ENCODE results near the gene SMCO2. TPM values are rescaled to one million over a fixed set of nuclear protein-coding genes. Genes with fewer than 3 reads are reported as not detected.

The SMCO2 gene
- total and polyA plus RNA-seq, 2 of the 8 experiments (the other 6 are each of a cell fraction or from before 2014, with no cell fraction given): 0.24 to 0.80 TPM

GRCh38 chr12:27542628-27543027 lies 96.1 kb downstream of the SMCO2 start:
- H2BK15ac ChIP-seq (ENCODE audit: low read length): no peak overlapping the region
- peaks cover 0 to 33% of the 10 kb centered on the region in 2 experiments; a peak in 1 of 4 replicates for H3K79me2 ChIP-seq (ENCODE audit: control insufficient read depth in 1 of 2, insufficient read depth in 2 of 2, low read length in 2 of 2)
- no peak overlapping the region for H4K5ac ChIP-seq (ENCODE audit: insufficient read length, low read depth, low read length)
- H3K56ac ChIP-seq (replicated peaks; ENCODE audit: insufficient read length, low read depth, low read length): no peak overlapping the region
- peaks cover 0 to 10% (median 5%) of the 10 kb centered on the region in 4 experiments; a peak in 5 of 7 replicates for H3K4me1 ChIP-seq (replicated peaks in 1 of 4; ENCODE audit: control insufficient read depth in 3 of 4, insufficient read depth in 4 of 4, low read length in 3 of 4)
- no peak overlapping the region for H2BK5ac ChIP-seq (ENCODE audit: low read depth, low read length)
- H4K8ac ChIP-seq (ENCODE audit: extremely low read depth, insufficient read depth, low read length): no peak overlapping the region
- ChIA-PET POLR2A (ENCODE audit: partially characterized antibody) (no interaction called here), CTCF (ENCODE audit: partially characterized antibody) (no interaction called here)
- no peaks in the 10 kb centered on the region; a peak in 1 of 7 replicates for H3K27me3 ChIP-seq (replicated peaks in 1 of 4; ENCODE audit: control insufficient read depth in 3 of 4, extremely low read depth in 1 of 4, insufficient read depth in 3 of 4, low read length in 3 of 4)
- no peak overlapping the region for H3K27ac ChIP-seq (ENCODE audit: low read depth, low read length)
- no peak overlapping the region for H2AFZ ChIP-seq (ENCODE audit: low read length)
- H4K20me1 ChIP-seq (replicated peaks in 1 of 2; ENCODE audit: control insufficient read depth in 1 of 2, insufficient read depth in 2 of 2, low read length in 2 of 2): no peaks in the 10 kb centered on the region
- H2BK20ac ChIP-seq (ENCODE audit: low read length): no peak overlapping the region
- 92% methylated on average over 5 of the region's 5 CpGs; no CpG with 5 or more reads in 1 of the 2 experiments for WGBS, 2 experiments (ENCODE audit: extremely low coverage in 1 of 2, insufficient coverage in 1 of 2, insufficient read length in 1 of 2, insufficient replicate concordance in 2 of 2, low coverage in 1 of 2, low lambda C conversion rate in 2 of 2, missing lambda C conversion rate in 1 of 2)
- H3K4me3 ChIP-seq (ENCODE audit: extremely low read depth in 1 of 4, insufficient read depth in 2 of 4, low read depth in 3 of 4, low read length in 4 of 4): no peak overlapping the region
- no peak overlapping the region for H3K23ac ChIP-seq (ENCODE audit: insufficient read length)
- H3K4me2 ChIP-seq (ENCODE audit: insufficient read depth in 1 of 2, low read depth in 2 of 2, low read length in 2 of 2): no peak overlapping the region
- no peaks in the 10 kb centered on the region for H3K9me3 ChIP-seq (ENCODE audit: insufficient read depth in 2 of 2, low read depth in 1 of 2, low read length in 1 of 2)
- H4K91ac ChIP-seq (replicated peaks; ENCODE audit: insufficient read length, low read length): no peak overlapping the region
- H3K18ac ChIP-seq (ENCODE audit: extremely low read depth, low read length): no peak overlapping the region
- no peak overlapping the region for H2BK12ac ChIP-seq (ENCODE audit: low read depth, low read length)
- no peak overlapping the region for H3K9ac ChIP-seq (replicated peaks in 1 of 4; ENCODE audit: extremely low read depth in 1 of 4, low read depth in 3 of 4, low read length in 3 of 4)
- no peak overlapping the region for H3K4ac ChIP-seq (replicated peaks; ENCODE audit: insufficient read length, low read depth, low read length)
- no peak overlapping the region for H2AK5ac ChIP-seq (ENCODE audit: low read depth, low read length)
- H3K14ac ChIP-seq (ENCODE audit: insufficient read length): no peak overlapping the region
- 0 out of 2 replicates have a peak, but pooled peaks cover 5% of the 10 kb centered on the region for H3K79me1 ChIP-seq (ENCODE audit: low read depth, low read length)
- no peaks in the 10 kb centered on the region for H3K23me2 ChIP-seq (ENCODE audit: low read depth, low read length)
- FAIRE-seq (no peak), DNase-seq (ENCODE audit: low read depth in 1 of 2, low spot score in 2 of 2) (no peak)
- no peak overlapping the region for H2BK120ac ChIP-seq (replicated peaks; ENCODE audit: low read depth, low read length)
- H3K36me3 ChIP-seq (ENCODE audit: control insufficient read depth in 2 of 4, insufficient read depth in 4 of 4, low read length in 3 of 4): no peaks in the 10 kb centered on the region
- TF ChIP-seq SP4 (IDR thresholded peaks at IDR 0.05; ENCODE audit: low read length): no peak
- no peak for TF ChIP-seq SAP30 (IDR thresholded peaks at IDR 0.05; ENCODE audit: insufficient read depth, insufficient replicate concordance, low read length)
- no peak for TF ChIP-seq USF2 (IDR thresholded peaks at IDR 0.05; ENCODE audit: low read length)
- TF ChIP-seq TBP (IDR thresholded peaks at IDR 0.05; ENCODE audit: low read depth, low read length): no peak
- TF ChIP-seq CHD2 (IDR thresholded peaks at IDR 0.05; ENCODE audit: low read length): no peak
- no peak for TF ChIP-seq TEAD4 (IDR thresholded peaks at IDR 0.05; ENCODE audit: low read depth, low read length)
- TF ChIP-seq CBX8 (IDR thresholded peaks at IDR 0.05; ENCODE audit: borderline replicate concordance, low read depth, low read length): no peak
- no peak for TF ChIP-seq E2F6 (IDR thresholded peaks at IDR 0.05)
- TF ChIP-seq POLR2A (IDR thresholded peaks at IDR 0.05; ENCODE audit: control extremely low read depth in 1 of 2, low read depth in 2 of 2, low read length in 2 of 2): no peak
- TF ChIP-seq TAF1 (IDR thresholded peaks at IDR 0.05; ENCODE audit: low read depth, low read length): no peak
- no peak for TF ChIP-seq ZNF274 (IDR thresholded peaks at IDR 0.05; ENCODE audit: borderline replicate concordance, extremely low read depth, low read length)
- no peak for TF ChIP-seq HDAC6 (IDR thresholded peaks at IDR 0.05; ENCODE audit: low read depth, low read length)
- TF ChIP-seq SIRT6 (IDR thresholded peaks at IDR 0.05; ENCODE audit: low read length): no peak
- no peak for TF ChIP-seq SIN3A (conservative IDR thresholded peaks at IDR 0.05 in 1 of 2, IDR thresholded peaks at IDR 0.05 in 1 of 2; ENCODE audit: low read depth in 1 of 2, low read length in 2 of 2)

All from H1 (cell line).